ENCODE measurements around the gene RBP3. TPM values are rescaled to one million over a fixed set of nuclear protein-coding genes. Genes with fewer than 3 reads are reported as not detected.

RBP3 gene
- total RNA-seq, 1 experiment from 2014 or later: not detected

GRCh38 chr10:47365431-47366180 lies 17.4 kb downstream of the RBP3 start:
- H3K9me3 ChIP-seq: no peaks in the 10 kb centered on the region
- Mint-ChIP-seq H3K27me3 (ENCODE audit: insufficient read depth, unreplicated experiment) (no peaks in the 10 kb centered on the region), H3K27ac (ENCODE audit: unreplicated experiment) (no peak overlapping the region), H3K36me3 (ENCODE audit: insufficient read depth, unreplicated experiment) (no peaks in the 10 kb centered on the region), H3K9me3 (ENCODE audit: unreplicated experiment) (no peaks in the 10 kb centered on the region), H3K4me1 (ENCODE audit: low read depth, unreplicated experiment) (no peaks in the 10 kb centered on the region), H3K4me3 (ENCODE audit: unreplicated experiment) (no peak overlapping the region)
- intact Hi-C loops (cut with micrococcal nuclease; ENCODE audit: unreplicated experiment): no loop called here
- no TSS peak for BruUV-seq (replicated peaks)
- peak in 1 of 2 experiments; percentile 16 for DNase-seq
- POLR2A ChIA-PET: no interaction called here
- H3K4me1 ChIP-seq: peaks cover 13% of the 10 kb centered on the region
- no peaks in the 10 kb centered on the region for H3K36me3 ChIP-seq (ENCODE audit: control insufficient read depth, insufficient read depth, low read length)
- H3K4me3 ChIP-seq (ENCODE audit: low read depth, low read length): no peak overlapping the region
- TF ChIP-seq CTCF (IDR thresholded peaks at IDR 0.05; ENCODE audit: insufficient read depth in 1 of 2, low read depth in 1 of 2, low read length in 1 of 2, severe bottlenecking in 1 of 2, unreplicated experiment in 1 of 2): no peak
- CTCF ChIA-PET: interaction anchor here (0.7 to 1.9 kb wide), 2 partner anchors 19 to 25 kb away, joined by 3 to 10 read pairs; partner anchors contain the start of gene ZNF488
- no peaks in the 10 kb centered on the region for H3K27me3 ChIP-seq (replicated peaks; ENCODE audit: control insufficient read depth, insufficient read depth, low read length)

GRCh38 chr10:47366181-47366631 lies 18.0 kb downstream of the RBP3 start:
- CTCF ChIA-PET: interaction anchor here (0.7 kb wide), 1 partner anchor 18 kb away, joined by 3 read pairs; the partner anchor contains the start of gene ZNF488
- POLR2A ChIA-PET: no interaction called here
- Mint-ChIP-seq H3K9me3 (ENCODE audit: unreplicated experiment) (no peaks in the 10 kb centered on the region), H3K27me3 (ENCODE audit: insufficient read depth, unreplicated experiment) (no peaks in the 10 kb centered on the region), H3K36me3 (ENCODE audit: insufficient read depth, unreplicated experiment) (no peaks in the 10 kb centered on the region), H3K4me3 (ENCODE audit: unreplicated experiment) (no peak overlapping the region), H3K4me1 (ENCODE audit: low read depth, unreplicated experiment) (no peaks in the 10 kb centered on the region), H3K27ac (ENCODE audit: unreplicated experiment) (no peak overlapping the region)
- DNase-seq: peak in 1 of 2 experiments; percentile 26
- no peaks in the 10 kb centered on the region for H3K36me3 ChIP-seq (ENCODE audit: control insufficient read depth, insufficient read depth, low read length)
- H3K9me3 ChIP-seq: no peaks in the 10 kb centered on the region
- H3K27me3 ChIP-seq (replicated peaks; ENCODE audit: control insufficient read depth, insufficient read depth, low read length): no peaks in the 10 kb centered on the region
- peaks cover 10% of the 10 kb centered on the region for H3K4me1 ChIP-seq
- intact Hi-C loops (cut with micrococcal nuclease; ENCODE audit: unreplicated experiment): no loop called here
- no TSS peak for BruUV-seq (replicated peaks)
- no peak overlapping the region for H3K4me3 ChIP-seq (ENCODE audit: low read depth, low read length)
- TF ChIP-seq CTCF (IDR thresholded peaks at IDR 0.05; ENCODE audit: insufficient read depth in 1 of 2, low read depth in 1 of 2, low read length in 1 of 2, severe bottlenecking in 1 of 2, unreplicated experiment in 1 of 2): no peak

GRCh38 chr10:47366731-47367460 lies 18.7 kb downstream of the RBP3 start:
- Mint-ChIP-seq H3K4me3 (ENCODE audit: unreplicated experiment) (no peak overlapping the region), H3K27ac (ENCODE audit: unreplicated experiment) (no peak overlapping the region), H3K9me3 (ENCODE audit: unreplicated experiment) (no peaks in the 10 kb centered on the region), H3K4me1 (ENCODE audit: low read depth, unreplicated experiment) (no peaks in the 10 kb centered on the region), H3K27me3 (ENCODE audit: insufficient read depth, unreplicated experiment) (no peaks in the 10 kb centered on the region), H3K36me3 (ENCODE audit: insufficient read depth, unreplicated experiment) (no peaks in the 10 kb centered on the region)
- Histone ChIP-seq H3K4me3 (ENCODE audit: low read depth, low read length) (no peak overlapping the region), H3K36me3 (ENCODE audit: control insufficient read depth, insufficient read depth, low read length) (no peaks in the 10 kb centered on the region), H3K9me3 (no peaks in the 10 kb centered on the region), H3K27me3 (replicated peaks; ENCODE audit: control insufficient read depth, insufficient read depth, low read length) (no peaks in the 10 kb centered on the region), H3K4me1 (0 out of 2 replicates have a peak, but pooled peaks cover 4% of the 10 kb centered on the region)
- ChIA-PET CTCF (no interaction called here), POLR2A (no interaction called here)
- intact Hi-C loops (cut with micrococcal nuclease; ENCODE audit: unreplicated experiment): no loop called here
- TF ChIP-seq CTCF (IDR thresholded peaks at IDR 0.05; ENCODE audit: insufficient read depth in 1 of 2, low read depth in 1 of 2, low read length in 1 of 2, severe bottlenecking in 1 of 2, unreplicated experiment in 1 of 2): no peak
- BruUV-seq (replicated peaks): no TSS peak
- DNase-seq: peak in 1 of 2 experiments; percentile 15

Measured in Caco-2 (cell line).